G401 (cell line): Measurements from ENCODE around the gene TRAF2. TPM values are rescaled to one million over a fixed set of nuclear protein-coding genes. Genes with fewer than 3 reads are reported as not detected.
"Not testable (repeated sequence)": the region's sequence is repeated elsewhere in the genome, so short reads cannot be mapped to it uniquely, and the experiment has no call there.

Experiments
- DNase-seq: peaks from one replicate; pipeline ENCODE4 v3.0.0-alpha.2; 2015; ENCODE audit warnings: low spot score
- in situ Hi-C: cut with HindIII; loops from 2 replicates; pipeline ENCODE4 v1.10.0; 2016; ENCODE audit warnings: low sequenced_read_pairs, mixed read lengths
- total RNA-seq: library from RNA; depleted of rRNA; stranded (reverse); fragments of >200 nt; shearing (Covaris generic); gene quantifications from 2 replicates; pipeline ENCODE4 v1.2.3, GENCODE V29; 2014

The TRAF2 gene
- total RNA-seq, 1 experiment from 2014 or later: 36.3 TPM

DNA sequence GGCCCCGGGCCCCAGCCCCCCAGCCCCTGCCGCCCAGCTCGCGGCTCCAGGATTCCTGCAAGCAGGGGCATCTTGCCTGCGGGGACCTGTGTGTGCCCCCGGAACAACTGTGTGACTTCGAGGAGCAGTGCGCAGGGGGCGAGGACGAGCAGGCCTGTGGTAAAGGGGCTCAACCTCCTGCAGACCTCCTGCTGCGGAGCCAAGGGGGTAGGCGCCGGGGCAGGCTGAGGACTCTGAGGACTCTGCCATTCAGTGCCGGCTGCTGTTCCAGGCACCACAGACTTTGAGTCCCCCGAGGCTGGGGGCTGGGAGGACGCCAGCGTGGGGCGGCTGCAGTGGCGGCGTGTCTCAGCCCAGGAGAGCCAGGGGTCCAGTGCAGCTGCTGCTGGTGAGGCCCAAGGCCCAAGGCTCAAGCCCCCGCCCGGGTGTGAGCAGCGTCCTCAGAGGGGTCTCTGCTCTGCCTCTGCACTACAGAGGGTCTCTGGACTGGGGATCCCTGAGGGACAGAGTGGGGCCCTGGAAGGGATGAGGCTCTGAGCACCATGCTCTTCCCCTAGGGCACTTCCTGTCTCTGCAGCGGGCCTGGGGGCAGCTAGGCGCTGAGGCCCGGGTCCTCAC, 30.7 kb upstream of the TRAF2 start:
- in situ Hi-C loops: no loop called here
- DNase-seq: no peak

DNA sequence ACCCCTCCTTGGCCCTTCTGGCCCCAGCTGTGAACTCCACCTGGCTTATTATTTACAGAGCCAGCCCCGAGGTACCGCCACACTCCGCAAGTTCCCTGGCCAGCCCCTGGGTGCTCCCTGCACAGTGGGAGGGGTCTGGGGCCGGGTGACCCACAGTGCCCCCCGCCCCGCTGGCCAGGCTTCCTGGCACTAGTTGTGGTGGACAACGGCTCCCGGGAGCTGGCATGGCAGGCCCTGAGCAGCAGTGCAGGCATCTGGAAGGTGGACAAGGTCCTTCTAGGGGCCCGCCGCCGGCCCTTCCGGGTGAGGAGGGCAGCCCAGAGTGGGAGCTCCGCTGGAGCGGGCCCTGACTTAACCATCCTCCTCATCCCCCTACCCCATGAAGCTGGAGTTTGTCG, 30.2 kb upstream of the TRAF2 start:
- DNase-seq: no peak
- in situ Hi-C loops: no loop called here

DNA sequence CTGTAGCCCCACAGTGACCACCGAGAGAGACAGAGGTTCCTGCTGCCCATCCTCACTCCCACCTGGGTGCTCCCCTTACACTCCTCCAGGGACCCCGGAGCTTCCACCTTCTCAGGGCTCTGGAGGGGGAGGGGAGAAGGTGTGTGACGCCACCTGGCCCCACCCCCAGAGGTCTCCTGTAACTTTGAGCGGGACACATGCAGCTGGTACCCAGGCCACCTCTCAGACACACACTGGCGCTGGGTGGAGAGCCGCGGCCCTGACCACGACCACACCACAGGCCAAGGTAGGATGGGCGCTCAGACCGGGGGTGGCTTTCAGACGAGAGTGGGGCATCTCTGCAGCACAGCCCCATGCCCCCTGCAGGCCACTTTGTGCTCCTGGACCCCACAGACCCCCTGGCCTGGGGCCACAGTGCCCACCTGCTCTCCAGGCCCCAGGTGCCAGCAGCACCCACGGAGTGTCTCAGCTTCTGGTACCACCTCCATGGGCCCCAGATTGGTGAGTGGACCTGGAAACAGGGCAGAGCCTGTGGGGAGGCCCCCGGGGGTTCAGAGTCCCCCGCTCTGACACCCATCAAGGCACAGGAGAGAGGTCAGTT, 29.7 kb upstream of the TRAF2 start:
- in situ Hi-C loops: no loop called here
- no peak for DNase-seq

DNA sequence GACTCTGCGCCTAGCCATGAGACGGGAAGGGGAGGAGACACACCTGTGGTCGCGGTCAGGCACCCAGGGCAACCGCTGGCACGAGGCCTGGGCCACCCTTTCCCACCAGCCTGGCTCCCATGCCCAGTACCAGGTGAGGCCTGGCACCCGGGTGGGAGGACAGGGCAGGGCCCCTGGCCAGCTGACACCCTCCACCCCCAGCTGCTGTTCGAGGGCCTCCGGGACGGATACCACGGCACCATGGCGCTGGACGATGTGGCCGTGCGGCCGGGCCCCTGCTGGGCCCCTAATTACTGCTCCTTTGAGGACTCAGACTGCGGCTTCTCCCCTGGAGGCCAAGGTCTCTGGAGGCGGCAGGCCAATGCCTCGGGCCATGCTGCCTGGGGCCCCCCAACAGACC, 29.1 kb upstream of the TRAF2 start:
- in situ Hi-C loops: no loop called here
- DNase-seq: no peak

DNA sequence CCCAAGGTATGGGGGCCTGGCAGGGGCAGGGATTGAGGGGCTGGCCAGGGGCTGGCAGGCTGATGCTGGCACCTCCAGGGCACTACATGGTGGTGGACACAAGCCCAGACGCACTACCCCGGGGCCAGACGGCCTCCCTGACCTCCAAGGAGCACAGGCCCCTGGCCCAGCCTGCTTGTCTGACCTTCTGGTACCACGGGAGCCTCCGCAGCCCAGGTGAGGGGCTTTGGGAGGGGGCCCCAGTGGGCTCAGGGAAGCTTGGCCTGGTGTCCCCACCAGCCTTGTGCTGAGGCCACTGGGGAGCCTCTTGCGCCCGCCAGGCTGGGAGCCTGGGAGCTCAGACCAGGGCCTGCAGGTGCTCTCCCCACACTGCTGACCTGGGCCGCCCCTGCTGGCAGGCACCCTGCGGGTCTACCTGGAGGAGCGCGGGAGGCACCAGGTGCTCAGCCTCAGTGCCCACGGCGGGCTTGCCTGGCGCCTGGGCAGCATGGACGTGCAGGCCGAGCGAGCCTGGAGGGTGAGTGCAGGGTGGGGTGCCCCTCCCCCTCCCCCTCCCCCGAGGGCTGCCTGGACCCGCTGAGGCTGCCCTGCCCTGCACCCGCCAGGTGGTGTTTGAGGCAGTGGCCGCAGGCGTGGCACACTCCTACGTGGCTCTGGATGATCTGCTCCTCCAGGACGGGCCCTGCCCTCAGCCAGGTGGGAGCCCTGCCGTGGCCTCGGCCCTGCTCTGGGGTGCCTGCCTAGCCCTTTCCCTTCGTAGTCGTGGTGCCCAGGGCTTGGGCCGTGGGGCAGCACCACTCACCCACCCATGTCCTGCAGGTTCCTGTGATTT, 28.5 kb upstream of the TRAF2 start:
- no peak for DNase-seq
- in situ Hi-C loops: no loop called here

DNA sequence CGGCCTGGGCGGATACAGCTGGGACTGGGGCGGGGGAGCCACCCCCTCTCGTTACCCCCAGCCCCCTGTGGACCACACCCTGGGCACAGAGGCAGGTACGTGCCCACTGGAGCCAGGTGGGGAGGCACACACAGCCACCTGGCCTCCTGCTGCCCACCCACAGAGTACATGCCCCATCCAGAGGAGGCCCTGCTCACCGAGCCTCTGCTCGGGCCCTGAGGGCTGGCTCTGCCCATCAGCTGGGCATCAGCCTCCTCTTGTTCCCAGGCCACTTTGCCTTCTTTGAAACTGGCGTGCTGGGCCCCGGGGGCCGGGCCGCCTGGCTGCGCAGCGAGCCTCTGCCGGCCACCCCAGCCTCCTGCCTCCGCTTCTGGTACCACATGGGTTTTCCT, 27.9 kb upstream of the TRAF2 start:
- in situ Hi-C loops: no loop called here
- no peak for DNase-seq

DNA sequence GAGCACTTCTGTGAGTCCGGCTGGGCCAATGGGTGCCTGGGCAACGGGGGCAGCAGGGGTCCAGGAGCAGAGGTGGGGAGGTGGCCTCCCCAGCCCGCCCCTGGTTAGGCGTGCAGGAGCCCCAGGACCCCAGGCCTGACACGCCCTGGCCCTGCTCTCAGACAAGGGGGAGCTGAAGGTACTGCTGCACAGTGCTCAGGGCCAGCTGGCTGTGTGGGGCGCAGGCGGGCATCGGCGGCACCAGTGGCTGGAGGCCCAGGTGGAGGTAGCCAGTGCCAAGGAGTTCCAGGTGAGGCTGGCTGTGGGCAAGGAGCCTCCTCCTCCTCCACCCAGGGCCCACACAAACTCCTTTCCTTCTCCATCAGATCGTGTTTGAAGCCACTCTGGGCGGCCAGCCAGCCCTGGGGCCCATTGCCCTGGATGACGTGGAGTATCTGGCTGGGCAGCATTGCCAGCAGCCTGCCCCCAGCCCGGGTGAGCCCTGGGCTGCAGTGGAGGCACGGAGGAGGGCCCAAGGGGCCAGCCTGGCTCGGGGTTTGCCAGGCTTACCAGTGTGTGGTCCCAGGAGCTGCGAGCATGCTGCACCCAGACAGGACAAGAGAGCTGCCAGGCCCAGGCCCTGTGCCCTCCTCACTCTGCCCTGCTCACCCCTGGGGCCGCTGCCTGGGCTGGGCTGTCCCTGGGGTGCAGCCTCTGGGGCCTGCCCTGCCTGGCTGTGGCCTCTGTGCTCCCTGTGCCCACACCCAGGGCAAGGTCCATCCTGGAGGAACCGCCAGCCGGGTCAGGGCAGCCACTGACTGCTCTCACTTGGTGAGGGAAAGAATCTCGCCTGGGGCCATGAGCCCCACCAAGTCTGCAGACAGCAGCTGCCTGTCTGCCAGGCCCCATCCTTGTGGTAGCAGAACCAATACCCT, 27.2 kb upstream of the TRAF2 start:
- peak; percentile 81 for DNase-seq
- in situ Hi-C loops: no loop called here

DNA sequence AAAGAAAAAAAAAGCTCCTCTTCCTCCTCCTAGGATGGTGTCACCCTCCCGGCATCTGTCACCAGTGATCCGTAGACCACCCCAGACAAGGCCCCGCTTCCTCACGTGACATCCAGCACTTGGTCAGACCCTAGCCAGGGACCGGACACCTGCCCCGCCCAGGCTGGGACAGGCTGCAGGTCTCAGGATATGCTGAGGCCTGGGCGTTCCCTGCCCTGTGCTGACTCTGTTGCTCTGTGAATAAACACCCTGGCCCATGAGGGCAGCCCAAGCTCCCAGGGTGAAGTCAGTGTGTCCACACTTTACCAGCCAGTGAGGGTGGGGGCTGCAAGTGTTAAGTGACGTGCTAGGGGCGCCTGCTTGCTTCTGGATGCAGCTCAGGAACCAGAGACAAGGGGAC, 25.8 kb upstream of the TRAF2 start:
- DNase-seq: no peak
- in situ Hi-C loops: no loop called here

DNA sequence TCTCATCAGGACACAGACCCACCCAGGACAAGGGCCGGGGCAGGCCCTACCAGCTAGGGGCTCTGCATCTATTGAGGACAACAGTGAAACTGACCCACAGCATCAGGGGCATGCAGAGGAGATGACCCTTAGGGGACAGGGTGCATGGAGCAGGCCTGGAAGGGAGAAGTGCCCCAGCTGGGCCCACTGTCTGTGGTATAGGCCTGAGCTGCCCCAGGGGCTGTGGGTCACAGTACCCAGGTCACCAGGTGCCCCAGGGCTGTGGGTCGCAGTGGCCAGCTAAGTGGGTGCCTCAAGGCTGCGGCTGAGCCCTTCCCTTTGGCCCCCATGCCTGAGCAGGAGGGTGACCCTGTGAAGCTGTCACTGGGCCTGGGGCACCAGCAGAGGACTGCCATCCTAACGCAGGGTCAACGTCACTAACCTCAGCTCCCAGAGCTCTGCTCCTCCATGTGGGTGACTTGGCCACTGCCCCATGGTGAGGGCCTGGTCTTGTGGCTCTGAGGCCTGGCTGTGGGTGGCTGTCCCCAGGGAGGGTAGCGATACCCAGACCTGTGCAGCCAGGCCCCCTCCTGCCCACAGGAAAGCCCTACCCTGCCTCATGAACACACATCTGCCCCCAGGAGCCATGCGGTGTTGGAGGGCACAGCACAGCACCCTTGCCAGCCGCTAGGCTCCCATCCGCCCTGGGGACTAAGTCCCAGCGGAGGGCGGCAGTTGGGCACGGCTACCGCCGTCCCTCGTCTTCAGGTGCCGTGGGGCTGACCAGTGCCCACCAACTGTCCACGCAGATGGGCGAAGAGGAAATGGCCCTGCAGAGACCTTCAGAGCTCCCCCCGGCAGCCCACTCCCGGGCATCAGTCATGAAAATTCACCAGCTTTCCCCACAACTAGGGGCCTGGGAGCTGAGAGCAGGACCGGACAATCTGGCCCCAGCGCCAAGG, 25.1 kb upstream of the TRAF2 start:
- DNase-seq: no peak
- in situ Hi-C loops: no loop called here

DNA sequence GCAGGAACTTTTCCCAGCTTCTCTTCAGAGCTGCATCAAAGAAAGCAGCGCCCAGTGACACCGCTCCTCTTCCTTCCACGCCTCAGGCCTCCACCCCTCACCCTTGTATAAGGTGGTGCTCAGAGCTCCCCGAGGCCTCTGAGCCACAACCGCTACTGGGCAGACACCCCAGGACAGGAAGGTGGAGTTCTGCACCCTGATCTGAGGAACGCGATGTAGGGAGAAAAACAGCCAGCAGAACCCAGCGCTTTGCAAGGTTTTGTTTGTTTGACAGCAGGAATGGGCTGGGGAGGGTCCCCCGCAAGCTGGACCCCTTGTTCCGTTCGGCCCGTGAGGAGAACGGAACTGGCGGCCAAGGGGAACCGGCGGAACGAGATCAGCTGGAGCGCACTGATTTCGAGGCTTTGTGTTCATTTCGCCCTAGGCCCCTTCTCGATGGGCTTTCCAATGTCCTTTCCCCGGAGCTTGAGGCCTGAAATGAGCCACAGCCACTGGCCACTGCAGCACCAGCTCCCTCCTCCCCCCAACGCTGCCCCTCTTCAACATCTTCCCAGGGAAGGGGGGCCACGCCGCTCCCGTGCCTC, 24.4 kb upstream of the TRAF2 start:
- no peak for DNase-seq
- in situ Hi-C loops: no loop called here

DNA sequence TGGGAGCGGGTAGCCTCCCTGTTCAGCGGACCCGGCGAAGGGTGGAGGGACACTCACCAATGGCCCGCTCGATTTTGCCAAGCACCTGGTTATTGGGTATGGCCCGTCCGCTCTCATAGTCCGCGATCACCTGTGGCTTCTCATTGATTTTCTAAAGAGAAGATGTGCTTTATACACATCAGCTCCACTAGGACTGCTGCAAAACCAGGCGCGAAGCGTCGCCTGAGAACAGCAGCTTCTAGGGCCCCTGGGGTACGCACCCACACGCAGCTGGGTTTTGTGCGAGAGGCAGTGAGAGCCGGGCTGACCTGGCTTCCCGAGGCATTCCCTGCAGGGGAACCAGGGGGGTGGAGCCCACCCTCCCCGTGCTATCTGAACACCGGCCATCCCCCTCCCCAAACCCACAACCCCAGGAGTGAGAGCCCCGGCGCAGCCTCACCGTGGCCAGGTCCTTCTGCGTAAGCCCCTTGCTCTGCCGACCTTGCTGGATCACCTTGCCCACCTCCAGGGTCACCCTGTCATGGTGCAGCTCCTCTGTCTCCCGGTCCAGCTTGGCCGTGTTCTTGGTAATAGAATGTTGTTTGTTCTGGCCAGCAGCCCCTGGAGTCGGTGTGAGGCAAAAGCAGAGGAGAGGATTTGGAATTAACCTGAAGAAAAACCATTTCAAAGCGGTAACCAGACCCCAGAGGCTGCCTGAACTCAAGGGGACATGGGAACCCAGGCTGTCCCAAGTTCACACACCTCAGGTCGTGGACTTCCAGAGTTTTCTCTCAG, 23.3 kb upstream of the TRAF2 start:
- no peak for DNase-seq
- in situ Hi-C loops: no loop called here

DNA sequence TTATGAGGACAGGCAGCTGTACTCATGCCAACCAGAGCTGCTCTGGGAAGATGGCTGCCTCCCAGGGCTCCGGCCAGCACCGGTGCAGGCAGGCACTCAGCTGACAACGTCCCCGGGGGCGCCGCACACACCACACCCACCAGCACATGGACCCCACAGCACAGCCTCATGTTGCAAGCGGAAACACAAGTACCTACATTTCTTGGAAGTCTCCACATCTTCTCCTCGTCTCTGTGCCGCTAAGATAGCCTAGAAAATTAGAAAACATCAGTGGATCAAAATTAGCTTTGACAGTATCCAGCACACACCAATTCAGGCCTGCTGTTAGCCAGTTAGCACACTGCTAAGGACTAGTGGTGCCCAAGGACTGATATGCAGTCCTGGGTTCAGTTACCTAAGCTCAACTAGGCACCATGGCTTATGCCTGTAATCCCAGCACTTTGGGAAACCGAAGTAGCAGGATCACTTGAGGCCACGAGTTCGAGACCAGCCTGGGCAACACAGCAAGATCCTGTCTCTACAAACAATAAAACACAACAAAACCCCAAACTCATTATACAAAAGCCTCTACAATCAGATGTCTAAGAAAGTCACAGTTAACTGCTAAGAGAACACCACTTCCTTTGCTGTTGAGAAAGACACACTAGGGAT, 22.6 kb upstream of the TRAF2 start:
- in situ Hi-C loops: no loop called here
- DNase-seq: no peak

DNA sequence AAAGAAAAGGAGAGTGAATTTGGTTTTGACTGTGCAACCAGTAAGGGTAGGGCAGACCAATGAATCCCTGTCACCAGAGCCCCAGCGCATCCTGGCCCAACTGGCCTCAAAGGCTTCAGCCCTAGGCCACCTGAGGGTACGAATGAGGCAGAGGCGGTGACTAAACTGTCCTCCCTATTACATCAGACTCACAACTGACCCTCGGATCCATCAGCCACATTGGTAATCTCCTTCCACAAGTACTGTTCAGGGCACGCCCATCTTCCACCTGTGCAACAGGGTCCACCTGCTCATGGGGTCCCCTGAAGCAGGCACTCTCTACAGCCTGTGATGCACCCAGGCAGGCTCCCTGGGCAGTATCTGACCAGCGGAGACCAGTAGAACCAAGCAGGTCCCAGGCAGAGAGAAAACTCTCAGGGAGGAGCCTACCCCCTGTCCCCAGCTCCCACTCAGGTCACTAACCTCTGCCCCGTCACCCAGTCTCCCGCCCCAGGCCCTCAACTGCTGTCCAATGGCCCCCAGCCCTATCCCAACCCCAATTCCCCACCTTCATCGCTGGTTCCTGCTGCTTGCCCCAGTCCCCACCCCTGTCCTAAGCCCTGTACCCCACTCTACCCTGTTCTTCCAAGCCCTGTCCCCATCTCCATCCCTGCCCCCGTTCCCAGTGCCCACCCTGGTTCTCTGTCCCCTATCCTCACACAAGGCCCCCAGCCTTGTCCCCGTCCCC, 21.1 kb upstream of the TRAF2 start:
- DNase-seq: no peak
- in situ Hi-C loops: no loop called here

DNA sequence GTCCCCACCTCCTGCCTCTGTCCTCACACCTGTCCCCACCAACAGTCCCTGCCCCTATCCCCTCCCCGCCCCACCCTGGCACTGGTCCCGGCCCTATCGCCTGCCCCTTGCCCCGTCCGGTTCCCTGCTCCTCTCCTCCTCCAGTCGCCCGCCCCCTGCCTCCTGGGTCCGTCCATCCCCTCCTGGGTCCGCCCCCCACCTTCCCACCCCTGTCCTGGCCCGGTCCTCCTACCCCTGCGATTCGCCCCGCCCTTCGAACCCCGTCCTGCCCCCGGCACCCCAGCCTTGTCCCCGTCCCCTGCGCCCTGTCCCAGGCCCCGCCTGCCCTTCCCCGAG, 20.6 kb upstream of the TRAF2 start:
- DNase-seq: no peak
- in situ Hi-C loops: no loop called here

DNA sequence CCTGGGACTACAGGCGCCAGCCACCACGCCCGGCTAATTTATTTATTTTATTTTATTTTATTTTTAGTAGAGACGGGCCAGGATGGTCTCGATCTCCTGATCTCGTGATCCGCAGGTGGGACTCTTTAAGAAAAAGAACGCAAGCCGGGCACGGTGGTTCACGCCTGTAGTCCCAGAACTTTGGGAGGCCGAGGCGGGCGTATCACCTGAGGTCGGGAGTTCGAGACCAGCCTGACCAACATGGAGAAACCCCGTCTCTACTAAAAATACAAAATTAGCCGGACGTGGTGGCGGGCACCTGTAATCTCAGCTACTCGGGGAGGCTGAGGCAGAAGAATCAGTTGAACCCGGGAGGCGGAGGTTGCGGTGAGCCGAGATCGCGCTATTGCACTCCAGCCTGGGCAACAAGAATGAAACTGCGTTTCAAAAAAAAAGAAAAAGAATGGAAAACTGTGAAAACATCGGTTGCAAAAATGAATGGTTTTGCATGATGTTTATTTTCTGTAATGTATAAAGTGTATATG, 19.4 kb upstream of the TRAF2 start:
- in situ Hi-C loops, DNase-seq: not testable (repeated sequence)

DNA sequence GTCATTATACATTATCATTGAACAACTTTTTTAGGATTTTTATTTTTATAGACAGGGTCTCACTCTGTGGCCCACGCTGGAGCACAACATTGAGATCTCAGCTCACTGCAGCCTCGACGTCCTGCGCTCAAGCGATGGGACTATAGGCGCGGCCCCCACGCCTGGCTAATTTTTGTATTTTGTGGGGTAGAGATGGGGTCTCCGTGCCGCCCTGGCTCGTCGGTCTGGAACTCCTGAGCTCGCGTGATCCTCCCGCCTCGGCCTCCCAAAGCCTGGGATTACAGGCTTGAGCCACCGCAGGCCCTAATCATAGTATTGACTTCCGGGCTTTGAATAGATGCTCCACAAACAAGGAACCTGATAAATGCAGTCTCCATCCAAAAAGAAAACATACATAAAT, 18.8 kb upstream of the TRAF2 start:
- in situ Hi-C loops: no loop called here
- no peak for DNase-seq
